Smooth muscle cell (in vitro differentiated cells): ENCODE measurements around the gene RGS14. TPM values are rescaled to one million over a fixed set of nuclear protein-coding genes. Genes with fewer than 3 reads are reported as not detected.

ENCODE experiments used
- DNase-seq: peaks from one replicate; lab custom pipeline; 2025; ENCODE audit not compliant: unreplicated experiment; lab: John Stamatoyannopoulos, UW
- H2AFZ ChIP-seq: fragments of 200-600 bp; sonication (generic); 2 replicates; pipeline ENCODE4 v1.6.0; 2016; ENCODE audit warnings: antibody characterized with exemption, low read depth, mild to moderate bottlenecking
- H3F3A ChIP-seq: fragments of 200-600 bp; sonication (generic); 2 replicates; pipeline ENCODE4 v1.6.0; 2017; ENCODE audit warnings: antibody characterized with exemption, low read depth
- H3K27ac ChIP-seq: fragments of 200-600 bp; sonication (generic); 2 replicates; pipeline ENCODE4 v1.5.1; 2016; ENCODE audit warnings: low read depth, mild to moderate bottlenecking
- H3K27me3 ChIP-seq: fragments of 200-600 bp; sonication (generic); 2 replicates; pipeline ENCODE4 v1.6.1; 2016; ENCODE audit warnings: low read depth, mild to moderate bottlenecking
- H3K36me3 ChIP-seq: fragments of 200-600 bp; sonication (generic); 2 replicates; pipeline ENCODE4 v1.5.1; 2016; ENCODE audit warnings: low read depth
- H3K4me1 ChIP-seq: fragments of 200-600 bp; sonication (generic); 2 replicates; pipeline ENCODE4 v1.5.1; 2016; ENCODE audit warnings: low read depth
- H3K4me2 ChIP-seq: fragments of 200-600 bp; sonication (generic); 2 replicates; pipeline ENCODE4 v1.6.0; 2016; ENCODE audit warnings: mild to moderate bottlenecking
- H3K4me3 ChIP-seq: fragments of 200-600 bp; sonication (generic); 2 replicates; pipeline ENCODE4 v1.5.1; 2016; ENCODE audit warnings: mild to moderate bottlenecking
- H3K79me2 ChIP-seq: fragments of 200-600 bp; sonication (generic); 2 replicates; pipeline ENCODE4 v1.6.0; 2016; ENCODE audit warnings: low read depth, mild to moderate bottlenecking
- H3K9ac ChIP-seq: fragments of 200-600 bp; sonication (generic); 2 replicates; pipeline ENCODE4 v1.6.0; 2016; ENCODE audit warnings: low read depth
- H3K9me3 ChIP-seq: fragments of 200-600 bp; sonication (generic); replicated peaks from 2 replicates; pipeline ENCODE4 v1.5.1; 2016; ENCODE audit warnings: low read depth
- H4K20me1 ChIP-seq: fragments of 200-600 bp; sonication (generic); 2 replicates; pipeline ENCODE4 v1.6.0; 2016; ENCODE audit warnings: low read depth
- CTCF ChIP-seq: fragments of 200-600 bp; sonication (generic); IDR thresholded peaks from 2 replicates; pipeline ENCODE4 v1.5.1; 2017; ENCODE audit warnings: borderline replicate concordance, mild to moderate bottlenecking, antibody characterized with exemption; ENCODE audit not compliant: insufficient read depth, poor library complexity, severe bottlenecking
- WGBS: methylation state at CpG from one replicate; pipeline ENCODE4 v1.1.7; 2016; ENCODE audit warnings: low lambda C conversion rate; 5-methylcytosine and 5-hydroxymethylcytosine counted together
- polyA plus RNA-seq: library from polyadenylated mRNA; unstranded; fragments of >200 nt; fragmentation: Nextera tagmentation; extraction: Ambion mirVana; gene quantifications from 2 replicates; pipeline ENCODE4 v1.2.1, GENCODE V29; 2016
- total RNA-seq: library from RNA; depleted of rRNA; stranded (reverse); fragments of >200 nt; gene quantifications from 2 replicates; pipeline ENCODE4 v1.2.3, GENCODE V29; 2014

The RGS14 gene
- total and polyA plus RNA-seq, 2 experiments from 2014 or later = 6.0 to 23.3 TPM

DNA sequence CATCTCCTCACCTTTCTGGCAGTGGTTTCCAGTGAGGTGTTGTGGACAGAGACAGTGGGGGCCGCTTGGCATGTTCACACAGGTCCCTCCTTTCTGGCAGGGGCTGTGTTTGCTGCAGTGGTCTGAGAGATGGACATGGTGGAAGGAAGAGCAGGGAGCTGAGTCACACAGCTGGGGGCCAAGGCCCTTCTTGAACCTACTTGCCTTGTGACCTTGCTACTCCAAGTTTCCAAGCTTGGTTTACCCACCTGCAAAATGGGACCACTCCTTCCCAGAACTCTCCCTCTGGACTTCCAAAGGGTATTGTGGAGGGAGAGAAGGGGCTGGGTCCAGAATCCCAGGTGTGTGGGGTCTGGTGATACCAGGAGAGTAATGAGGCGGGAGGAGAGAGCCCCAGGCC is 47.6 kb downstream of the RGS14 start:
- H3K27me3 ChIP-seq = peaks cover 23% of the 10 kb centered on the region
- no peaks in the 10 kb centered on the region for H3K36me3 ChIP-seq
- H3K9ac ChIP-seq = no peak overlapping the region
- no peaks in the 10 kb centered on the region for H3K79me2 ChIP-seq
- DNase-seq = no peak
- H3K9me3 ChIP-seq = no peaks in the 10 kb centered on the region
- no peak for TF ChIP-seq CTCF
- no peak overlapping the region for H3K4me3 ChIP-seq
- 80% methylated on average over 2 of the region's 2 CpGs for WGBS
- peaks cover 18% of the 10 kb centered on the region for H3K4me1 ChIP-seq
- no peak overlapping the region for H3K4me2 ChIP-seq
- H2AFZ ChIP-seq = no peak overlapping the region
- H3F3A ChIP-seq = peaks cover 9% of the 10 kb centered on the region
- H4K20me1 ChIP-seq = no peaks in the 10 kb centered on the region
- H3K27ac ChIP-seq = no peak overlapping the region

GRCh38 chr5:177405805-177406204 is 48.1 kb downstream of the RGS14 start:
- no peak for TF ChIP-seq CTCF
- peaks cover 23% of the 10 kb centered on the region for H3K27me3 ChIP-seq
- H3K9me3 ChIP-seq = no peaks in the 10 kb centered on the region
- H2AFZ ChIP-seq = no peak overlapping the region
- peaks cover 9% of the 10 kb centered on the region for H3F3A ChIP-seq
- no peaks in the 10 kb centered on the region for H3K36me3 ChIP-seq
- no peak overlapping the region for H3K27ac ChIP-seq
- no peaks in the 10 kb centered on the region for H4K20me1 ChIP-seq
- WGBS = 92% methylated on average over 5 of the region's 5 CpGs
- no peak overlapping the region for H3K4me3 ChIP-seq
- no peaks in the 10 kb centered on the region for H3K79me2 ChIP-seq
- H3K4me1 ChIP-seq = peaks cover 18% of the 10 kb centered on the region
- no peak overlapping the region for H3K4me2 ChIP-seq
- no peak overlapping the region for H3K9ac ChIP-seq
- DNase-seq = no peak

DNA sequence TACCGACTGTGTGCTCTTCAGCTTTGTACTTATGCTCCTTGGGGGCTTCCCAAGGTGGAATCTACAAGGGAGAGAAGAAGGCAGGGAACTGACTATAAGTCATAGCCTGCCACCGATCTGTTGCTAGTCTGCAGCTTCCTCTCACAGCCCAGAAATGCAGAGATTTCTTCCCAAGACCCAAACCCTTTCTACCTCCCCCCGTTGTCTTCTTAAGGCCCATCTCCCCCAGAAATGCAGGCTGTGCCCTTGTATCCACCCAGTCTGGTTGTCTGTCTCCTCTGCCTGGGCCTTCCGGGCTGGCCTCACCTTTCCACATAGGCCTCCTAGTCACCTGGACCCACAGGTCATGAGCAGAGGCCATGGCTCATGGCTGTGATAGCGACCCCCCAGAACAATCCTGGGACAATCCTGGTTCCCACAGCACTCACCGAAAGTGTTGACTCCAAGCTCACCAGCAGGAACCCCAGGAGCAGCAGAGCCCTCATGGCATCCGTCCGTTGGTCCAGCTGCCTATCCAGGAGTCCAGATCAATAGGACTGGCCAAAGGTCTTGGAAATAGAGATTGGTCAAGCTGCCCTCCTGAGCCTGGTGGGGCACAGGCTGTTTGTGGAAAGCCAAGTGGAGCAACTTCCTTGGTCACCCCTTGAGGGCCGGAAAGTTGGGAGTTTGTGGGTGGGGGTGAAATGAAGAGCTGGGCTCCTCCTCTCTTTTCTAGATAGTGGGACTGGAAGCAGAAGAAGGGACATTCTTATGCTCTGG is 51.5 kb downstream of the RGS14 start, which contains the start of gene F12:
TSS of gene F12 (minus strand) at position 522 of the 759 bp plus-strand sequence. CDS start at position 485, 37 bp downstream.
- no peak for TF ChIP-seq CTCF

GRCh38 chr5:177410575-177410974 is 52.9 kb downstream of the RGS14 start:
- Histone ChIP-seq H4K20me1 (no peaks in the 10 kb centered on the region), H3K27me3 (peaks cover 9% of the 10 kb centered on the region), H3K27ac (no peak overlapping the region), H3K4me1 (no peaks in the 10 kb centered on the region), H2AFZ (no peak overlapping the region), H3K36me3 (no peaks in the 10 kb centered on the region), H3K79me2 (no peaks in the 10 kb centered on the region), H3K4me2 (no peak overlapping the region), H3F3A (no peaks in the 10 kb centered on the region), H3K4me3 (no peak overlapping the region), H3K9me3 (no peaks in the 10 kb centered on the region), H3K9ac (no peak overlapping the region)
- WGBS = 83% methylated on average over 3 of the region's 3 CpGs
- DNase-seq = no peak
- no peak for TF ChIP-seq CTCF

More for the DNA sequence above, 51.5 kb downstream of the RGS14 start, which contains the start of gene F12:
- Histone ChIP-seq H3K36me3 (no peaks in the 10 kb centered on the region), H3K9me3 (no peaks in the 10 kb centered on the region), H3K27me3 (peaks cover 9% of the 10 kb centered on the region), H4K20me1 (no peaks in the 10 kb centered on the region), H3K4me1 (peaks cover 4% of the 10 kb centered on the region), H3K27ac (no peak within 1 kb of the TSS), H3K9ac (no peak within 1 kb of the TSS), H2AFZ (no peak within 1 kb of the TSS), H3K4me3 (no peak within 1 kb of the TSS), H3K79me2 (no peaks in the 10 kb centered on the region), H3F3A (no peaks in the 10 kb centered on the region), H3K4me2 (no peak within 1 kb of the TSS)
- WGBS = 91% methylated on average over 9 of the region's 9 CpGs
- DNase-seq = no peak
